GM18517 (cell line): ENCODE measurements around the gene RGS16.

Experiments used
- ATAC-seq: cut with Tn5 transposase; IDR thresholded peaks from one replicate; pipeline ENCODE4 v1.9.1; 2021; ENCODE audit warnings: mild to moderate bottlenecking, moderate library complexity; ENCODE audit not compliant: unreplicated experiment

RGS16 gene

DNA sequence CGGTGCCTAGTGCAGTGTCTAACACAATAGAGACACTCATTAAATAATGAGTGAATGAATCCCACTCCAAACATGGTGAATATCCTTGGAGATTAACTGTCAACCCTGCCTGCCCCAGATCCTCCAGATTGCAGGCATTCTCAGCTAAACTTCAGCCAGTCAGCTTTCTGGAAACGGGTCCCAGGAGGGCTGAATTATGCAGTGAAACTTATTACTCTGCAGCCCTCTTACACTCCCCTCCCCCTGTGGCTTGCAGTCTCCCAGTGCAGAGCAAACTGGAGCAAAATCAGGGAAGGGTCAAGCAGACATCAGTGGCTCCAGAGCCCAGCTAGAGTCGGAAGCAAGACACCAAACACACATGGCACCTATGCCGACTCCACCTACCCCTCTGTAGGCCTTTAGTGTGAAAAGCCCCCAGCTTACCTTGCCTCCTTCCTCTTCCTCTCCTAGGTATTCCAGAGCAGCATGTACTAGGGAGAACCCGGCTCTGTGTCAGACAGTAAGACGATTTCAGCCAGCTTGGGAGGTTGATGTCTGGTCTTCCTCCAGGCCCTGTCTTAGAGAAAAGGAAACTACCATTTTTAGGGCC, 6.5 kb upstream of the RGS16 start:
- no peak for ATAC-seq

DNA sequence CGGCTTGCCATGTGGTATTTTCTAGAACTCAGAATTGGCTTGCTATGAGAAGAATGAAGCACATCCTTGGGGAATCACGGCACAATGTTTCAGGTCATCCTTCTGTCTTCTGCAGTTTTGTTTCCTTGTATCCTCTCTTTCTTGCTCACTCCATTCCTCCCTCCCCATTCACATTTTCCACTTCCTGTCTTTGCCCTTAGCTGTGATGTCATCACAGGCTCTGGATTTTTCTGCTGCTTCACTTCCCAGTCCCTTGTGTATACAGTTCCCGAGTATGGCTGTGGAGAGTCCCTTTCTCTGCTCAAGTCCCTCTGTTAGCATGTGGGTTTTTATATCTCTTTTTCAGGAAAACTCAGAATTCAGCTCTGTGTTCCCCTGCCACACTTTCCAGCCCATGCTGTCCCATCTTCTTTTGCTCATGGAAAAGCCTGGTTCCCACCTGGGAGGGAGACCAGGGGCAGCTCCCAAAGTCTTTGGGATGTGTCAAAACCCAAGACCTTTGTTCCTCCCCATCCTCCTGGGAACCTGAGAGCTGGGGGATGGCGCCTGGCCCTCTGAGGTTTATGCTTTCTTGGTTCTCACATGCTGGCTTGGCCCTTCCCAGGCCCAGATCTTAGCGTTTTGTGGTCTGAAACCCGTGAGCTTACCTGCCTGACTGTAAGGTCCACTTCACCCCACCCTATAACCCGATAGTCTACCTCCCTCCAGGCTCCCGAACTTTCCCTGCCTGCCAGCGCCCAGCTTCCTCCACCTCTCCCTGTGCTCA, 4.8 kb upstream of the RGS16 start:
- ATAC-seq: no peak

DNA sequence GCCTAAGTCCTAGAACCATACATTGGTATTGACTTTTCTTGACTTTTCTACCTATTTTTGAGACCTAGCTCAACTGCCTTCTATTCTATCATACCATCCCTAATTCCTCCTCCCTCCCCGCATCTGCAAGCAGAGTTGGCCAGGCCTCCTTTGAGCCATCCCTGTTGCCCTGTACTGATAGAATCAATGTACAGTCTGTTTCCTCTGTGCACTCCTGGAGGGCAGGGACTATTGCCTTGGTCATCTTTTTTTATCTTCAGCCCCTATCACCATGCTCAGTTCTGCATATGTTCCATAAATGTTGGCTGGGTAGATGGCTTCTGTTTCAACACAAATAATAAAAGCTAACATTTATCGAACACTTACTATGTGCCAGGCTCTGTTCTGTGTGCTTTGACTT, 4.0 kb upstream of the RGS16 start:
- no peak for ATAC-seq

DNA sequence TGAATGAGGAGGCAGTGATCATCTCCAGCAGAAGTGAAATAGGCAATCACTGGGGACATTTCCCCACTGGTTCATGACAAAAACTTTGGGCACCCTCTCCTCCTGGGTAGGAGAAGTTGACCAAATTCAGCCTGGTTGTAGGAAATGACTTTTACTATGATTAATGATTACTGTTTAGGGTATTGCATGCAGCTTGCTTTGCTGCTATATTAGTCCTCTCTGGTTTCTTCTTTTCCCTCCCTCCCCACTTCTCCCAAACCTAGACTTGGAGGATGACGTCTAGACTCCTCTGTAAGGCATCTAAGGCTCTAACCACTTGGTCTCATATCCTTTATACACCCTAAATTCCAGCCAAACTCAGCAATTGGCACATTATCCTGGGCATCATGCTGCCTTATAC, 3.4 kb upstream of the RGS16 start:
- no peak for ATAC-seq

DNA sequence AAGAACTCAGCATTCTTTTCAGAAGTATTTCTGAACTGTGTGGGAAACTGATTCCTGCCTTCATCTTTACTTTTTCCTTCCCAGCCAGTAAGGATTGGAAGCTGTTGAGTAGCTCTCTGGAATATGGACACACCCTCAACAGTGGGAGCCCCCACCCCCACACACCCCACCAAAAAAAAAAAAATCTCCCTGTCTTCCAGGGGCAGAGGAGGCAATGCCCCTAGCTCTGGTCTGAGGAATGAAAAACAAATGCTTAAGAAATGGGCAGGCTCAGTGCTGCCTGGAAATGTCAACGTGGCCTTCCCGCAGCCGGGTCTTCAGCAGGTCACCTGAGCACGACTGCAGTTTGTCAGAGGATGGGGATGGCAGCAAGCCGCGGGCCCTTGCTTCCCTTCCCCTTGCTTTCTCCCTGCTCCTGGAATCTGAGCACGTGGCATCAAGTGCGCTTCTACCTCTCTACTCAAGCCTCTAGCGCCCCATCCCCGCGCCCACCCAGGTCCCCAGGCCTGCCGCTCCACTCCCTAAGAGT, 479 bp downstream of the RGS16 start:
- peak; percentile 4 for ATAC-seq

DNA sequence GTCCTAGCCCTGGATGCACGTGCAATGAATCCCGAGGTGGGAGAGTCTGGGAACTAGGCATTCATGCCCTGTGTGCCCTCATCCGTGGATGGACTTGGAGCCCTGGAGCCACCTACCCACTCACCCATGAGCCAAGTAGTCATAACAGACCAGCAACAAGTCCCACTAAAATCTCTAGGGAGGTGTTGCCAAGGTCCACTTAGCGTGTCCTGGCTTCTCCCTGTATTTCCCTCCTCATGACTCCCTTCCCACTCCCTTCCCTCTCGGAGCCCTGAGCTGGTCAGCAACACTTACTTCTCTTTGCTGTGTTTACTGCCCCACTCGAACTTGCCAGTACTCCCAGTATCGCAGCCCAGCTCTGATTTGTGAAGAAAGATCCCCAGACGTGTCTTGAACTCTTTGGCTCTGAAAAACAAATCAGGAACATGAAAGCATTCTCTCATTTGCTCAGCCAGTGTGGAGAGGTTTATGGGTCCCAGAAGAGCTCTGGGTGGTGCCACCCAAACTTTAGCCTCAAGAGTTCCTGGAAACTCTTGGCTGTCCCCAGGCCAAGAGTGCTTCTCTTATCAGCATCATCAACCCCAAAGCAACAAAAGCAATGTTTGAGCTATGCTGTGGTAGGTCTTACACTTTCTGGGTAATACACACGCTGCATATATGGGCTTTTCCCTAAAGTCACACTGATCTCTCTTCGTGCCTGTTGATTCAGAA, 1.1 kb downstream of the RGS16 start:
- no peak for ATAC-seq

DNA sequence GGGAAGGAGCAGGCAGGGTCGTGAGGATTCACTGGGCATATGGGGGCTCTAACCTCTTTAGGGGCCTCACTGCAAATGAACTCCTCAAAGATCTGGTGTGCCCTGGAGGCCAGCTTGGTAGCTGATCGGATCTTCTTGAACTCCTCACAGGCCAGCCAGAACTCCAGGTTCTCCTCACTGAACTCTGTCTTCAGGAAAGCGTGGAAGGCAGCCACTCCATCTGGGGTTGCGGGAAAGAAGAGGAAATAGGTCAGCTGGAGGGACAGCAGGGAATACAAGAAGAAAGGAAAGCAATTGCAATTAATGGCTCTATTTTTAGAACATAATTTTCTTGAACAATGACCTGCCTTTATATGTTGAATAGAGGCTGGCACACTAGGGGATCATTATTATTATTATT, 2.3 kb downstream of the RGS16 start:
- no peak for ATAC-seq

DNA sequence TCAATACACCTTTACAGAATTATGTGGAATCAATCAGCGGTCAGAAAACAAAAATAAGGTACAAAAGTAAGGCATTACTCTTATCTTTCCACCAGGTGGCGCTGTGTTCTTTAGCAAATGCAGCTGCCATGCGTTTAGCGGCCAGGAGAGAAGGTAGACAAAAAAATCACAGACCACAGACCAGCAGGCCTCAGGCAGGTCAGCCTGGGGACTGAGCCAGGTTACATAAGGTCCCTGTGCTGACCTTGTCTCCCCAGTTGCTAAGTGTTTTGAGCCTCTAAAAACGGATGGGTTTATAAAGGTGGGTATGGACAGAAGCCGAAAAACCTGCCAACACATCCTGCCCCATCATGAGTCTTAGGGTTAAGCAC, 2.8 kb downstream of the RGS16 start:
- peak; percentile 33 for ATAC-seq

DNA sequence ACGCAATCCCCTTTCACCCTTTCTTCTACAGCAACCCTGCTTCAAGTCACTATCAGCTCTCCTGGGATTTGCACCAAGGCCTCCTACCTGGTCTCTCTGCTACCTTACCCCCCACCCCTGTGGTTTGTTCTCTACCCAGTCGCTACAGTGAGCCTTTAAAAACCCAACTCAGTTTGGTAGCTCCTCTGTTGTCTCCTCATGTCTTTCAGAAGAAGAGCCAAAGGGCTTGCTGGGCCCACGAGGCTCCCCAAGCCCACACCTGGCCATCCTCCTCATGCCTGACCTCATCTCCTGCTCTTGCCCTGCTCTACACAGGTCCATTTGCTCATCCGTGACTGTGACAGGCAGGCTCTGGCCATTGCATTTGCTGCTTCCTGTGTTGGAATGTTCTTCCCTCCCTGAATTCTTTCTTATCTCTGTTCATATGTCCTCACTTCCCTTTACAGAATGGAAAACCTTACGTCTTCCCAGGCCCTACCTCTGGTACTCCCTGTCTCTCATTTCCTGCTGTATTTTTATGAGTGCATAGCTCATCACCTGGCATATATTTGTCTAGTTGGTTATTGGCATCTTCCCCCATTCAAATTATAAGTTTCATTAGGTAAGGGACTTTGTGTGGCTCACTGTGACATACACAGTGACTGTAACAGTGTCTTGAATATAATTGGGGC, 3.3 kb downstream of the RGS16 start:
- ATAC-seq: no peak

DNA sequence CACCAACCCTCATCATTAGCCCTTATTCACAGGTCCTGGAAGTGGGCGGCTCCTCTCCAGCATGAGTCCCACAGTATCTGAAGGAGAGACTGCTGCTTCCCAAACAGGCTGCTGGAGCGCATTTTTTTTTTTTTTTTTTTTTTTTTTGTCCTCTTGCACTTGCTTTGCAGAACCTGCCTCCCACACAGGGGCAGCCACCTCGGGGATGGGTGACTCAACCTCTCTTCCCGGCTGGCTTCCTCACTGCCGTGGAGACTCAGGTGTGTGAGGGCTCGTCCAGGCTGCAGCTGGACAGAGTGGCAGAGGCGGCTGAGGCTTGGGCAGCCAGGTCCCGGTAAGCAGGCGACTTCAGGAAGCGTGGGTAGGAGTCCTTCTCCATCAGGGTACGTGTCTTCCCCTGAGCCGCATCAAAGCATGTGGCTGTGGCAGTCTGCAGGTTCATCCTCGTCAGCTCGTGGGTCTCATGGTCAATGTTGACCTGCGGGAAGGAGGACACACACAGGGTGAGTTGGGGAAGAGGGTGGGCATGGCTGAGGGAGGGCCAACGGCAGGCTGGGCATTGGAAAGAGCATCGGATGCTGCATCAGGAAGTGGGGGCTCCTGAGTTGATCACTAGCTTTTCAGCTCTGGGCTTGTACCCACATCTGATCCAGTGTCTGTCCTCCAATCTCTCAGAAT, 4.0 kb downstream of the RGS16 start:
- no peak for ATAC-seq

DNA sequence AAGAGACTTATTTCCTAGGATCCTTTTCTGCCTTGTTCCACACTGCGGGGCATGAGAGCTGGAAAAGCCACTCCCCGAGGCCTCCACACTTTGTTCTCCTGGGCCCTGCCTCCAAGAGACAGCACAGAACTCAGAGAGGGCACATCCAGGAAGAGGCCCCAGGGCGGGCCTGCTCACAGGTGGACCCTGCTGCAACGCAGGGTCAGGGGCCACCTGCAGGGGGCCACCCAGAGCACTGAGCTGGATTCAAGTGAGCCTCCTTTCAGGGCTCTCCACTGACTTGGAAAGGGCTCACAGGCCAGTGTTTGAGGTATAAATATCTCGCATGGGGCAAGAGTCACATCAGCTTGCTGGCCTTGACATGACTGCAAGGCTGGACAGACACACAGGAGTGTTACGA, 4.8 kb downstream of the RGS16 start:
- no peak for ATAC-seq

DNA sequence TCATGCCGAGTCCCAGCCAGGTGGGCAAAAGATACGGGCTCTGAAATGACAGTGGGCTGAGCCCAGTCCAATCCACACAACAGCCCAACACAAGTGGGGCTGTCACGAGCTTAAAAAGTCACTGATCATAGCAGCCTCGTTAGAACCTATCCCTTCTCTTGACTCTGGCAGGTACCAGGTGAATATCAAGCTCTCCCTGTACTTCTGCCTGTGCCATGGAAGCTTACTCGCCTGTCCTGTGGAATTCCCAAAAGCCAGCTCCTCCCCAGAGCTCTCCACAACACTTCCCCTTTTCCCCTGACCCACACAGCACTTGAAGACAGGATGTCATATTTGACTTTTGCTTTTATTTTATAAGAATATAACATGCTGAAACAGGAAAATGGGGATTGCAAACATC, 5.9 kb downstream of the RGS16 start:
- ATAC-seq: no peak

DNA sequence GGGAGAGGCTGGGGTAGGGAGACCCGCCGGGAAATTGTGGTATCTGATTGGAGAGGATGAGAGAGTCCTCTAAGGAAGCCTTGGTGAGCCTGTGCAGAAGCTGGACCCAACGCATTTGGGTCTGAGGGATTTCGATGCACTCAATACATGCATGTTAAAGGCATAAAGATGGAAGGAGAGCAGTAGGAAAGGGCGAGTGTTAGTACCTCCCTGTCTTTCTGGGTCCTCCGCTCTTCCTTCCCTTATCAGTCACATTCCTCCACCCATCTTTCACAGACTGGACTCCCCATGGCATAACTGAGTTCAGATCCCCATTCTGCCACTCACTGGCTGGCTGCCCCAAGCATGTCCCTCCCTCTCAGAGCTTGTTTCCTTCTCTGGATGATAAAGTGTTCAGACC, 7.3 kb downstream of the RGS16 start:
- no peak for ATAC-seq

DNA sequence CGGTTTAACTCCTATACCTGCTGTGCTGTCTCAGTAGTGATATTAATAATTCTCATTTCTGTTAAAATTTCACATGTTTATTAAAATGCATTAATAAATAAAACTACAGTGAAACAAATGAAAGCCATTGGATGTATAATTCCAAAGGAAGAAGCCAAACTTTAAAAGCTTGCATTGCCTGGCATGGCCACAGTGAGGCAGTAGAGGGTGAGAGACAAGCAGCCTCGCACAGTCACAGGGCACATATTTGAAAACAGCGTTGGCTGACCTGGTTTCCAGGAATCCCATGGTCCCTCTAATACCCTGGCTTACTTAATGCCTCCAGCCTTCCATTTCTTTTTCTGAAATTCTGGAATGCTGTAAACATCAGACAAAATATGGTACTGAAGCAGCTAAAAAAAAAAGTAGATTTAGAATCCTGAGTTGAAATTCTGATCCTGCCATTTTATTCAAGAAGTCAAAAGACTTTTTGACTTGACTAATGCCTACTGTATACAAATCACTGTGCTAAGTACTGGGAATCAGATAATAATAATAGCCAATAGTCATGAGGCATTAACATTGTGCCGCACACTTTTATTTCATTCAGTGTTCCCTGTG, 8.4 kb downstream of the RGS16 start:
- no peak for ATAC-seq

DNA sequence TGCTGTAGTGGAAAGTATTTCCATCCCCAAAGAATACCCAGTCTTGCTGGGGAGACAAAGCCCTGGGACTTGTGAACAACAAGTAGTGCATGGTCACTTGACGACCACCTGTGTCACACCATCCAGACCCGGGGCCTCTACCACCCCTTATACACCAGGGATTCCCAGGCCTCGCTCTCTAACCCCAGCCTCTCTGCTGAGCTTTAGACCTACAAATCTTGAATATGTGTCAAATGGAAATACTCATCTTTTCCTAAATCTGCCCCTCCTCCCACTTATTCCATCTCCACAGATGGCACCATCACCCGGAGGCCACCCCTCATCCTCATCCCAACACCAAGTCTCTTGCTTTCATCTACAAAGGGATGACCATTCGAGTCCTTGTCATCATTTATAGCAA, 14.3 kb downstream of the RGS16 start:
- no peak for ATAC-seq

DNA sequence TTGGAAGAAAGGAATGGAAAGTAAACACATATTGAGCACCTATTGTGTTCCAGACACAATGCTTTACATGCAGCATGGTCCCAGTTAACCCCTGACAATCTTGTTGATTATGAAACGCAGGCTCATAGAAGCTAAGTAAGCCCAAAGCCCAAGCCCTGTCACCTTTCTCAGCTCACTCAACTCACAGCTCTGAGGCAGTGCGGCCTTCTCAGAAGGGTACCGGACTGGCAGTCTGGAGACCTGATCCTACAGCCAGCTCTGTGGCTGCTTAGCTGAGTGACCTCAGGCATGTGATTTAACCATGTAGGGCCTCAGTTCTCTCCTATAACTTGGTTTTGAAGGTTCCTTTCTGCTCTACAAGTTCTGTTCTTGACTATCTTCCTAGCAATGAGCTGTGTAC, 14.7 kb downstream of the RGS16 start:
- ATAC-seq: no peak

DNA sequence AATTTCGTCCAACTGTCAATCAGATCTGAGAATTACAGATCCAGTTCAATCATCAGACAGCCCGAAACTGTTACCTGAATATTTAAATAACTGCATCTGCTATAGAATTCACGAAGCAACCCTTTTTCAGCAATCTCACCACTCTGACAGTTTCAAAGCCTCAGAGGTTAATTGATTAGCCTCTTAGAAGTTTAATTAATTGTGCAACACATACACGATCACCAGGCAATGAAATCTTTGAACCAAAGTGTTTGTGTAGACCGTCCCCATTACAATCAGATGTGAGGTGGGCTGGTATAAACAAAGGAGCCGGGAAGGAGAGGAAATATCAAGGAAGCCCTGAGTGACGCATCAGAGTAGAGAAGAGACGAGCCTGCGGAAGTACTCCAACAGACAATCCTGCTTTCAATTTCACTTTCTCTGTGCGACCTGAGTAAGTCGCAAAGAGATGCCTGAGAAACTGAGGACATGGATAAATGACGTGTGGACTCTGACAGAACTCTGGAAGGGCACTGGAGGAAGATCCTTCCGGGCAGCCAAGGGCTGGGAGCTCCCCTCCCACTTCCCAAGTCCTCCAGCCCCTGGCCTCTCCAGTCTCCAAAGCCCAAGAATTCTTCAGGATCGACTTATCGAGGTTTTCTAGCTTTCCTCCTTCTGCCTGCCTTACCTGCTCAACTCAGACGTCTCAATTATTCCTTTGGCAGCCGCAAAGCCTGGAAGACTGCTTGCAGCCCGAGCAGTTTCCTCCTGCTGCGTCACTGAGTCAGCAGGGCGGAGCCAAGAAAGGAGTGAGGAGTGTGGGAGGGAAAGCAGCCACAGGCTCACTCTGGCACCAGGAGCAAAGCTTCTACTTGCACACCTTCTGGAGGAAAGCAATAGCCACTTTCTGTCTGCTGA, 15.4 kb downstream of the RGS16 start, which contains the start of gene RNASEL:
Gene RNASEL, minus strand, starts transcription at position 757 of the 897 bp plus-strand sequence. CDS start 2,450 bp downstream, outside the sequence.
- ATAC-seq: peak; percentile 76

DNA sequence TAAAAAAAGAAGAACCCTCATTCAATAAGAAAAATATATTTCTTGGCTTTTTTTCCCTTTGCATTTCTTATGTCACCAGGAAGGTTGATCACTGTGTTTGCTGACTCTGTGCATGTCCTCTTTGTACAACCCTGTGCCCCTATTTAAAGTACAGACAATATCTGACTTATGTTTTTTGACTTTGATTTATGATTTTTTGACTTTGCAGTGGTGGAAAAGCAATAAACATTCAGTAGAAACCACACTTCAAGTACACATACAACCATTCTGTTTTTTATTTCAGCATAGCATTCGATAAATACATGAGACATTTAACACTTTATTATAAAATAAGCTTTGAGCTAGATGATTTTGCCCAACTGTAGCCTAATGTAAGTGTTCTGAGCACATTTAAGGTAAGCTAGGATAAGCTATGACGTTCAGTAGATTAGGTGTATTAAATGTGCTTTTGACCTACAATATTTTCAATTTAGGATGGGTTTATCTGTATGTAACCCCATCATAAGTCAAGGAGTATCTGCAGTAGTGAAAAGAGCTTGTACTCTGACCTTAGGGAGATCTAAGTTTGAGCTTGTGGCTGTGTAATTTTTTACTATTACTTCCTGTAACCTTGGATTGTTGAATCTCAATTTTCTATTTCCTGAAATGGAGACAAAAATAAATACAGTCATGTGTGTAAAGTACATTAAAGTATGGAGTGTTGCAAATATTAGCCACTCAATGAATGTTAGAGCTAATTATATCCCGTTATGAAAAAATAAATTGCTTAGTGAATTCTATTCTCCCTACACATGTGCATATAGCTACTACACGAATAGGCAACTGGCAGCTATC, 16.3 kb downstream of the RGS16 start:
- peak; percentile 13 for ATAC-seq
